Measurements from ENCODE around the gene GAPDHS. TPM values are rescaled to one million over a fixed set of nuclear protein-coding genes. Genes with fewer than 3 reads are reported as not detected.

The GAPDHS gene
- total RNA-seq, 1 experiment from 2014 or later: not detected

DNA sequence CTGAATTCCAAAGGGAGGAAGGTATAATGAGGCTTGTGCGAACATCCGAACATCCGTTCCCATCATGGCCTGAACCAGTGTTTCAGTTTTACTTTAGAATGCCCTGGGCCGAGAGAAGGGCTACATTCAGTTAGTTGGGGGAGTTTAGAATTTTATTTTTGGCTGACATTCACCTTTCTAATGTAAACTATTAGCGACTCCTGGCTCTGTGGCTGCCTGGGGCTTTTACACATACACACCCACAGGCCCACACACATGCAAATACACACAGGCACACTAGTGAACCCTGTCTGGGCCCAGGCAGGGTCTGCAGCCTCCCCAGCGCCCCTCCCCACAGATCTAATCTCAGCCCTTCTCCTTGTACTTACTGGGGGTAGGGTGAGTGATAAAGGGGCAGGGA lies 6.1 kb downstream of the GAPDHS start:
- Histone ChIP-seq H3K9ac (ENCODE audit: low read length) (no peak overlapping the region), H3K79me2 (ENCODE audit: low read length) (peaks cover 6% of the 10 kb centered on the region), H3K9me2 (replicated peaks; ENCODE audit: insufficient read depth, low read length) (no peaks in the 10 kb centered on the region), H4K20me1 (ENCODE audit: insufficient read depth, low read depth, low read length) (peaks cover 17% of the 10 kb centered on the region), H3K27ac (ENCODE audit: low read length) (no peak overlapping the region), H3K9me3 (ENCODE audit: low read length) (no peaks in the 10 kb centered on the region), H3K4me3 (ENCODE audit: low read length) (no peak overlapping the region), H3K4me1 (ENCODE audit: low read length) (peaks cover 8% of the 10 kb centered on the region), H3K4me2 (ENCODE audit: low read depth, low read length, poor library complexity, severe bottlenecking) (no peak overlapping the region), H2AFZ (ENCODE audit: low read length) (no peak overlapping the region), H3K27me3 (ENCODE audit: low read length) (no peaks in the 10 kb centered on the region), H3K36me3 (ENCODE audit: insufficient read depth, low read length) (no peaks in the 10 kb centered on the region)
- DNase-seq: no peak

DNA sequence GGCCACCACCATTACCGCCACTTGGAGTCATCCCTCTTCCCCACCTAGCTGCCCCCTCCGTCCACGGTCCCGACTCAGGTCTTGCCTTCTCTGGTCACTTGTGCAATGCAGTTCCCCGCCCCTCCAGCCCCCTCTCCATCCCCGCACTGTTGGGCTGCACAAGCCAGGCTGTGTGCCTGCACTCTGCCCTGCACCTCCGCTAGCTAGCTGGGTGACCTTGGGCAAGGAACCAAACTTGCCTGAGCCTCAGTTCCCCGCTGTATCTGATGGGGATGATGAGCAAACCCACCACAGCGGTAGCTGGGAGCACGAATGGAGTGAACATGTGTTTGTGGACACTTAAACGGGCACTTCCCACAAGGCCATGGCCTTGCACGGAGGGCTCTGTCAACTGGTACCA lies 6.6 kb downstream of the GAPDHS start:
- Histone ChIP-seq H3K9me3 (ENCODE audit: low read length) (no peaks in the 10 kb centered on the region), H3K27ac (ENCODE audit: low read length) (no peak overlapping the region), H3K36me3 (ENCODE audit: insufficient read depth, low read length) (no peaks in the 10 kb centered on the region), H4K20me1 (ENCODE audit: insufficient read depth, low read depth, low read length) (peaks cover 19% of the 10 kb centered on the region), H2AFZ (ENCODE audit: low read length) (no peak overlapping the region), H3K4me1 (ENCODE audit: low read length) (peaks cover 13% of the 10 kb centered on the region), H3K9ac (ENCODE audit: low read length) (no peak overlapping the region), H3K4me3 (ENCODE audit: low read length) (no peak overlapping the region), H3K27me3 (ENCODE audit: low read length) (no peaks in the 10 kb centered on the region), H3K4me2 (ENCODE audit: low read depth, low read length, poor library complexity, severe bottlenecking) (no peak overlapping the region), H3K79me2 (ENCODE audit: low read length) (peaks cover 11% of the 10 kb centered on the region), H3K9me2 (replicated peaks; ENCODE audit: insufficient read depth, low read length) (no peaks in the 10 kb centered on the region)
- DNase-seq: no peak

DNA sequence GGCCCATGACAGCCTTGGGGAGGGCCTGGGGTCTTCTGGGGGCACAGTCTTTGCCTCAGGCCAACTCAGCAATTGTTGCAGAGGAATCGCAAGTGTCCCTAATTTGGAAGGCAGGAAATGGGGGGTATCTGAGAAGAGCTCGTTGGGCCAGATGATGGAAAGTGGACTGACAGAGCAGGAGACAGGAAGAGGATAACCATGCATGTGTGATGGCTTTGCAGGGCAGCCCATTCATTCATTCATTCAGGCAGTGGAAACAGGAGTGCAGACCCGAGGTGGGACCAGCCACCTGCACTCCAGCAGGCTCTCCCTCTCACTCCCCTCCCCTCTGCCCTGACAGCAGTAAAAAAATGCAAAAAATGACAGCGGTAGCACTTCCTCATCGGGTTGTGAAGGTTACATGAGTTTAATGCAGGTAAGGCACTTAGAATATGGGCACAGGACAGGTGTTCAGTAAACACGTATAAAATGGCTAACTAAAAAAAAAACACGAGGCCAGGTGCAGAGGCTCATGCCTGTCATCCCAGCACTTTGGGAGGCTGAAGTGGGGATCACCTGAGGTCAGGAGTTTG lies 7.2 kb downstream of the GAPDHS start:
- no peak overlapping the region for H3K4me2 ChIP-seq (ENCODE audit: low read depth, low read length, poor library complexity, severe bottlenecking)
- H3K9me3 ChIP-seq (ENCODE audit: low read length): no peaks in the 10 kb centered on the region
- peaks cover 17% of the 10 kb centered on the region for H4K20me1 ChIP-seq (ENCODE audit: insufficient read depth, low read depth, low read length)
- no peak for DNase-seq
- H3K27ac ChIP-seq (ENCODE audit: low read length): no peak overlapping the region
- H3K79me2 ChIP-seq (ENCODE audit: low read length): peaks cover 15% of the 10 kb centered on the region
- H3K4me3 ChIP-seq (ENCODE audit: low read length): no peak overlapping the region
- peaks cover 13% of the 10 kb centered on the region for H3K4me1 ChIP-seq (ENCODE audit: low read length)
- H3K36me3 ChIP-seq (ENCODE audit: insufficient read depth, low read length): no peaks in the 10 kb centered on the region
- no peak overlapping the region for H3K9ac ChIP-seq (ENCODE audit: low read length)
- no peaks in the 10 kb centered on the region for H3K9me2 ChIP-seq (replicated peaks; ENCODE audit: insufficient read depth, low read length)
- H2AFZ ChIP-seq (ENCODE audit: low read length): no peak overlapping the region
- no peaks in the 10 kb centered on the region for H3K27me3 ChIP-seq (ENCODE audit: low read length)

DNA sequence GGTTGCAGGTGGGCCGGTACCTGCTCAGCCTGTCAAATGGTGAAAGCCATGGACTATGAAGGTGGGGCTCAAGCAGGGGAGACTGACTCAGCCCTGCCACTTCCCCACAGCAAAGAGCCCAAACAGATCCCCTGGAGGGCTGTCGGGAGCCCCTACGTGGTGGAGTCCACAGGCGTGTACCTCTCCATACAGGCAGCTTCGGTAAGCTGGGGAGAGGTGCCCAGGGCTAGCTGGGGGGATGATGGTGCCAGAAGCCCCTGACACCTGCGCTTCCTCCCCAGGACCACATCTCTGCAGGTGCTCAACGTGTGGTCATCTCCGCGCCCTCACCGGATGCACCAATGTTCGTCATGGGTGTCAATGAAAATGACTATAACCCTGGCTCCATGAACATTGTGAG lies 9.0 kb downstream of the GAPDHS start:
- Histone ChIP-seq H3K4me1 (ENCODE audit: low read length) (peaks cover 20% of the 10 kb centered on the region), H3K4me2 (ENCODE audit: low read depth, low read length, poor library complexity, severe bottlenecking) (no peak overlapping the region), H3K9ac (ENCODE audit: low read length) (no peak overlapping the region), H3K4me3 (ENCODE audit: low read length) (no peak overlapping the region), H3K36me3 (ENCODE audit: insufficient read depth, low read length) (no peaks in the 10 kb centered on the region), H3K9me2 (replicated peaks; ENCODE audit: insufficient read depth, low read length) (no peaks in the 10 kb centered on the region), H3K27ac (ENCODE audit: low read length) (no peak overlapping the region), H3K9me3 (ENCODE audit: low read length) (no peaks in the 10 kb centered on the region), H3K79me2 (ENCODE audit: low read length) (peaks cover 32% of the 10 kb centered on the region), H3K27me3 (ENCODE audit: low read length) (no peaks in the 10 kb centered on the region), H2AFZ (ENCODE audit: low read length) (no peak overlapping the region), H4K20me1 (ENCODE audit: insufficient read depth, low read depth, low read length) (peaks cover 17% of the 10 kb centered on the region)
- no peak for DNase-seq

DNA sequence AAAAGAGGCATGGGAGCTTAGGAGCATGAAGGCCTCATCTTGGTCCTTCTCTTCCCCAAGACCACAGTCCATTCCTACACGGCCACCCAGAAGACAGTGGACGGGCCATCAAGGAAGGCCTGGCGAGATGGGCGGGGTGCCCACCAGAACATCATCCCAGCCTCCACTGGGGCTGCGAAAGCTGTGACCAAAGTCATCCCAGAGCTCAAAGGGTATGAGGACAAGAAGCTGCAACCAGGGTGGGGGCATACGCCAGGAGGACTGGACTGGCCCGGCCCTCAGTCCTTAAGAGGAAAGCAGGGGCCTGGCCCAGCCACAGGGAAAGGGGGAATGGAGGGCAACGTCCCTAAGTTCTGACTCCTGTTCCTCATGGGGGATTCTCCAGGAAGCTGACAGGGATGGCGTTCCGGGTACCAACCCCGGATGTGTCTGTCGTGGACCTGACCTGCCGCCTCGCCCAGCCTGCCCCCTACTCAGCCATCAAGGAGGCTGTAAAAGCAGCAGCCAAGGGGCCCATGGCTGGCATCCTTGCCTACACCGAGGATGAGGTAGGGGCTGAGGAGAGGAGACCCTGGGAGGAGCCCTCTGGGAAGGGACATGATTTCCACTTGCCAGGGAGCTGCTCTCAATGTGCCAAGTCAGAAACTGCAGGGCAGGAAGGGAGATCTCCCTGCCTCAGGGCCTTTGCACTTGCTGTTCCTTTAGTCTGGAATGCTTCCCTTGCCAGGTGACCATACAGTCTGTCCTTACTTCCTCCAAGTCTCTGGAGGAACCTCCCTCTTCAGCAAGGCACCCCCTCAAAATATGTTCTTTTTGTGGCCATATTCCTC lies 10.2 kb downstream of the GAPDHS start:
- Histone ChIP-seq H3K9me3 (ENCODE audit: low read length) (no peaks in the 10 kb centered on the region), H3K4me2 (ENCODE audit: low read depth, low read length, poor library complexity, severe bottlenecking) (peak overlapping the region; percentile 99), H4K20me1 (ENCODE audit: insufficient read depth, low read depth, low read length) (peaks cover 17% of the 10 kb centered on the region), H3K79me2 (ENCODE audit: low read length) (peaks cover 35% of the 10 kb centered on the region), H3K9ac (ENCODE audit: low read length) (peak overlapping the region; percentile 89; the same call in 1 of the 2 replicates), H3K4me3 (ENCODE audit: low read length) (peak overlapping the region; percentile 98; the same call in 1 of the 2 replicates), H2AFZ (ENCODE audit: low read length) (no peak overlapping the region), H3K9me2 (replicated peaks; ENCODE audit: insufficient read depth, low read length) (no peaks in the 10 kb centered on the region), H3K36me3 (ENCODE audit: insufficient read depth, low read length) (no peaks in the 10 kb centered on the region), H3K4me1 (ENCODE audit: low read length) (peaks cover 20% of the 10 kb centered on the region), H3K27ac (ENCODE audit: low read length) (no peak overlapping the region), H3K27me3 (ENCODE audit: low read length) (no peaks in the 10 kb centered on the region)
- DNase-seq: no peak

DNA sequence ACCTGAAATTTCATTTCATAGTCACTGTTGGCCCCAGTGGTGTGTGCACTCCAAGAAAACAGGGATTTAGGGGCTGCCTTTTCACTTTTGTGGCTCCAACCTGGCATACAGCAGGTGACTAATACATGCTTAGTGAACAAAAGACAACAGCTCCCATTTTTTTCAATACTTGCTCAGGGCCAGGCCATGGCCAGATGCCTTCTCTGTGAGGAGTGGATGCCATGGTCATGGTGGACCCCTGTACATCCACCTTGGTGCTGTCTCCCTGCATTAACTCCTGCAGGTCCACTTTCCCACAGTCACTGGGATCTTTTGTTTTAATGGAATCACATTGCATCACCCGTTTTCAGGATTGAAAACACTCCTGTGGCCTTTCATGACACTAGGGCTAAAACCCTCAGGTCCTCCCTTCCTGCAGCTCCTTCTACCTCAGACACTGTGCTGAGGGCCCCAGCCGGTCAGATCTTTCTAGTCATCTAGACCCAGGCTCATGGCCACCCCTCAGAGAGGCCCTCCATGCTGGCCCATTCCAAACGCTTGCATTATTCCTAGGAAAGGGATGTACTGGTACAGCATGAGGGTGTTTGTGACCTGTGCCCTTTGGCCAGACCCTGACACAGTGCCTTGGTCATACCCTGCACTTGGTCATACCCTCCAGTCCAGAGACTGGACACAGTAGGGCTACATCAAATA lies 11.0 kb downstream of the GAPDHS start:
- Histone ChIP-seq H3K27ac (ENCODE audit: low read length) (no peak overlapping the region), H3K4me3 (ENCODE audit: low read length) (peak overlapping the region; percentile 98), H3K36me3 (ENCODE audit: insufficient read depth, low read length) (no peaks in the 10 kb centered on the region), H3K9me2 (replicated peaks; ENCODE audit: insufficient read depth, low read length) (no peaks in the 10 kb centered on the region), H3K9ac (ENCODE audit: low read length) (peak overlapping the region; percentile 89), H3K27me3 (ENCODE audit: low read length) (no peaks in the 10 kb centered on the region), H4K20me1 (ENCODE audit: insufficient read depth, low read depth, low read length) (peaks cover 15% of the 10 kb centered on the region), H3K9me3 (ENCODE audit: low read length) (no peaks in the 10 kb centered on the region), H3K4me2 (ENCODE audit: low read depth, low read length, poor library complexity, severe bottlenecking) (peak overlapping the region; percentile 99), H2AFZ (ENCODE audit: low read length) (no peak overlapping the region), H3K4me1 (ENCODE audit: low read length) (peaks cover 19% of the 10 kb centered on the region), H3K79me2 (ENCODE audit: low read length) (peaks cover 35% of the 10 kb centered on the region)
- no peak for DNase-seq

DNA sequence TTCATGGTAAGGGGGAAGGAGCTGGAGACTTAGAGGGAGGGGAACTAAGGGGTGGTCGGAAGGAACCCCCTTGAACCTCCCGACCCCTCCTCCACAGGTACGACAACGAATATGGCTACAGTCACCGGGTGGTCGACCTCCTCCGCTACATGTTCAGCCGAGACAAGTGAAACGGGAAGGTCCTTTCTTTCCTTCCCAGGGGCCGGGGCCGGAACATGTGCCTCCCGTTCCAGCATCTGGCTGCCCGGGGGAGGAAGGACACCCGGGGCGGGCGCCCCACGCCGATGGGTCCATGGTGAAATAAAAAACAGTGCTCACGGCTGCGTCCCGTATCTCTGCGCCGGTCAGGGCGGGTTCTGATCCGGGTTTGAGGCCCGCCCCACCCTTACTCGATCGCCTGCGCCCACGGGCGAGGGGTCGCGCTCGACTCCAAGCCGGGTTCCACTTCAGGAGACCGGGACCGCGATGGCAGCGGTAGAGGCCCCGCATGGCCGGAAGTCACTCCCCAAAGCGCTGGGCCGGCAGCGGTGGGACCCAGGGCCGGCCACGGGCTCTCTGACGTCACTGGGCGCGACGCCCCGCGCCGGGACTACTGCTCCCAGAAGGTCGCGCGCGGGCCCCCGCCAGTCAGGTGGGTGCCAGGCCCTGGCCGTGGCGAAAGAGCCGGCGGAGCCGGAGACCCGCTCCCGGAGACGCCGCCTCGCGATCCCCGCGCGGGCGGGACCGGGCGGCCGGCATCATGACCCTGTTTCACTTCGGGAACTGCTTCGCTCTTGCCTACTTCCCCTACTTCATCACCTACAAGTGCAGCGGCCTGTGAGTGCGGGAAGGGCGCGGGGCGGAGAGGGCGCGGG lies 12.0 kb downstream of the GAPDHS start, which contains the start of gene TMEM147:
Gene TMEM147, plus strand, starts transcription at position 626 of the 854 bp plus-strand sequence. Its CDS starts 114 bp downstream, at position 740.
- peak within 1 kb of the TSS; percentile 98 for H3K4me3 ChIP-seq (ENCODE audit: low read length)
- H3K79me2 ChIP-seq (ENCODE audit: low read length): peaks cover 35% of the 10 kb centered on the region
- peaks cover 17% of the 10 kb centered on the region for H3K4me1 ChIP-seq (ENCODE audit: low read length)
- no peaks in the 10 kb centered on the region for H3K36me3 ChIP-seq (ENCODE audit: insufficient read depth, low read length)
- peaks cover 14% of the 10 kb centered on the region; the same call in 1 of the 2 replicates for H4K20me1 ChIP-seq (ENCODE audit: insufficient read depth, low read depth, low read length)
- H3K9me2 ChIP-seq (replicated peaks; ENCODE audit: insufficient read depth, low read length): no peaks in the 10 kb centered on the region
- peak within 1 kb of the TSS; percentile 94 for H2AFZ ChIP-seq (ENCODE audit: low read length)
- H3K27ac ChIP-seq (ENCODE audit: low read length): peak within 1 kb of the TSS; percentile 21; the same call in 1 of the 2 replicates
- peak within 1 kb of the TSS; percentile 99 for H3K4me2 ChIP-seq (ENCODE audit: low read depth, low read length, poor library complexity, severe bottlenecking)
- no peaks in the 10 kb centered on the region for H3K9me3 ChIP-seq (ENCODE audit: low read length)
- H3K9ac ChIP-seq (ENCODE audit: low read length): peak within 1 kb of the TSS; percentile 89
- H3K27me3 ChIP-seq (ENCODE audit: low read length): no peaks in the 10 kb centered on the region
- DNase-seq: peak; percentile 96
